Measurements from ENCODE around the gene PRDX2.

PRDX2 gene

DNA sequence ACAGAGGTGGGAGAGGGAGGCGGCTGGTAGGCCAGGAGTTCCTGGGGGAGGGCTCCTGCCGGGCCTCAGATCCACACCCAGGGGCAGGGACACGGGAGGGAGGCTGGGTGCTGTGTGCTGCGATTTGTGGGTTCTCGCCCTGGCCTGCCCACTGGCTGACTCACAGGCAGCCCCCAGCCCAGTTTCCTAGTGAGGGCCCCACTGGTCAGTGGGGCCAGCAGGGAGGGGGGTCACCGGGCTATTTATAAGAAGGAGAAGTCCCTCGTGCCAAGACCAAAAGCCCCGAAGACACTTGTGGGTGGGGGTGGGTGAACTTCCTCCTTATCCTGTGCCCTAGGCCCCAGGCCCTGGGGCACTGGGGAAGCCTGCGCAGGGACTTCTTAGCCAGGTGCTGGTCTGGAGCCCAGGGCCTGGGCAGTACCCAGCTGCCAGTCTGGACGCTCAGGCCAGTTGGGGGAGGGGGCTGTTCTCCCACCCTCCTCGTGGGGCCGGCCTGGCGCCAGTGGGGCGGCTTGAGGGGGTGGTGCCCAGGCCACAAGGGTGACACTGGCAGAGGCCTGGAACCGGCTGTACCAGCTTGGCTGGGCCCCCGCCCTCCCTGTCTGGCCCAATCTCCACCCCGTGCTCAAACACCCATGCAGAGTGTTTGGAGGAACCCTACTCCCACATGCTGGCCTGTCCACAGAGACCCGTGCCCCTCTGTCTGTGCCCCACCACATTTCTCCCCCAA is 15.3 kb downstream of the PRDX2 start:
- intact Hi-C loops (cut with DNase I) = no loop called here
- DNase-seq = peak in 37 of 42 donors; percentile 27 to 79 (median 54)

DNA sequence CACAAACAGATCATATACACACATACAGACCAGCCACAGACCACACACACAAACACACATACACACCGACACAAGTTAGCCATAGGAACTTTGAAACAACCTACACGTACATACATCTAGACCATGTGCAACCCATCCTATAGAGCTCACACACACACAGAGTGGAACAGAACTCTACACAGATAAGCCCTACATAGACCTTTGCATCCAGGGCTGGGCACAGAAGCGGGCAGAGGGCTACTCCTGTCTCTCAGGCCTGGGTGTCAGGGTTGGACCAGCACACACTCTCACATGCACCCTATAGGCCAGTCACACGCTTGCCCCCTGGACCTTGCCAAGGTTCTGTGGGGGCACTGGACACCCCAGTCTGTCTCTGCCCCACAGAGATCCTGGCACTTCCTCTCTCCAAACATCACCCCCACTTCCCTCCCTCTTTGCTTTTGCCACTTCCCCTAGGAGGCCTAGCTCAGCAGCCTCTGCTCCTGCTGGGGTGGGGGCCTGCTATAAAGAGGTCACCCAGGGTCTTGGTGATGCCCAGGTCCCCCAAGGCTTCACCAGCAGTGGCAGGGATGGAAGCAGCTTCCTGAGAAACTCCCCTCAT is 16.1 kb downstream of the PRDX2 start:
- DNase-seq = peak in 9 of 42 donors; percentile 27 to 54 (median 44)
- intact Hi-C loops (cut with DNase I) = no loop called here

DNA sequence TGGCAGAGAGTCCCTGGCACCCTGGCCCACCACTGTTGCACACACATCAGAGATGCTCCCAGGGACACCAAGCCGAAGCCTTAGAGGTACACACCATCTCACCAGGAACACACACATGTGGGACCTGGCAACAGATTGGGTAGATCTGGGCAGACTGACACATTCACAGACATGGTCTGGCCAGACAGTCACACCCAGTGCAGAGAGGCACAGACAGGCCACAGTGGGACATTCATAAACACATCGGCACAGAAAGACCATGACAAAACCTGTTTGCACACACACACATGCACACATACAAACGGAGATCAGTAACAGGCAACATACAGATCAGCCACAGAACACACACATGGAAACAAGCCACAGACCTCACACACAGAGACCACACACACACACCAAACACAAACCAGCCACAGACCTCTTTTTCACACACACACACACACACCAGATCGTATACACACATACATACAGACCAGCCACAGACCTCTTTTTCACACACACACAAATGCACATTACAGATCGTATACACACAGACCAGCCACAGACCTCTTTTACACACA is 16.6 kb downstream of the PRDX2 start:
- intact Hi-C loops (cut with DNase I) = no loop called here
- no peak for DNase-seq

DNA sequence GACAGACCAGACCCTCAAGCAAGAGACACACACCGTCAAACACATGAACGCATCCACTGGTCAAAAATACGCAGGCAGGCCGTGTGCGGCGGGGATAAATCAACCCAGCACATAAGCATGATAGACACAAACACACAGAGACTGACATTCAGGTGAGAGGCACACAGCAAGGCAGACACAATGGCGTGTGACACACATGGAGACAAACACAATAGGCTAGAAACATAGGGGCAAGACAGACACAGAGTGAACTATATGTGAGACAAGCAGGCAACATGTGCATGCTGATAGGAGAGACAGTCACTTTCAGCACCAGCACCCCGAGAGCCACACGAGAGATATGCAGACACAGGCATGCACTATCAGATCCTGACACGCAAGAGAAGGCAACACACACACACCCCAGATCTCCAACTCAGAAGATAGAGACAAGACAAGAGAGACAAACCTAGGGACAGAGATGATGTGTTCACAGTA is 17.2 kb downstream of the PRDX2 start:
- no peak for DNase-seq
- intact Hi-C loops (cut with DNase I) = no loop called here

DNA sequence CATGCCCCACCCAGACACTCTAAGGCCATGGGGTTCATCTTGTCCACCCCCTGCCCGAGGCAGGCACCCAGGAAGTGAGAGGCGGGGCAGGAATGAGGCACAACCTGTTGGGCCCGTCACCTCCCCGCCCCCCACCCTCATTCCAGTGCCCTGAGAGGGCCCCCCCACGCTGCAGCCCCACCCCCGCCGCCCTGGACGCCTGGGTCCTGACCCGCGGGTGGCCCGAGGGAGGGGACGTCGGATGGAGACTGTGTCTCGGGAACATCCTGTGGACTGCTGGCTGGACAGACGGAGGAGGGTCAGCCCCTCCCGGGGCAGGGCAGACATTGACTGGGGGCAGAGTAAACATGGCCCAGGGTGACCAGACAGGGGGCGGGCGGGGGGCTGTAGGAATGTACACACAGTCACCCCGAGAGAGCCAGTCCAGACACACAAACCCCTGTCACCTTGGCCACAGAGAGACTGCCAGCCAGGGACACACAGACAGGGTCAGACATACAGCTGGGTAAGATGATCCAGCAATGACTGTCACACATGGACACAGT is 17.7 kb downstream of the PRDX2 start:
- intact Hi-C loops (cut with DNase I) = no loop called here
- peak in 1 of 42 donors; percentile 23 for DNase-seq

DNA sequence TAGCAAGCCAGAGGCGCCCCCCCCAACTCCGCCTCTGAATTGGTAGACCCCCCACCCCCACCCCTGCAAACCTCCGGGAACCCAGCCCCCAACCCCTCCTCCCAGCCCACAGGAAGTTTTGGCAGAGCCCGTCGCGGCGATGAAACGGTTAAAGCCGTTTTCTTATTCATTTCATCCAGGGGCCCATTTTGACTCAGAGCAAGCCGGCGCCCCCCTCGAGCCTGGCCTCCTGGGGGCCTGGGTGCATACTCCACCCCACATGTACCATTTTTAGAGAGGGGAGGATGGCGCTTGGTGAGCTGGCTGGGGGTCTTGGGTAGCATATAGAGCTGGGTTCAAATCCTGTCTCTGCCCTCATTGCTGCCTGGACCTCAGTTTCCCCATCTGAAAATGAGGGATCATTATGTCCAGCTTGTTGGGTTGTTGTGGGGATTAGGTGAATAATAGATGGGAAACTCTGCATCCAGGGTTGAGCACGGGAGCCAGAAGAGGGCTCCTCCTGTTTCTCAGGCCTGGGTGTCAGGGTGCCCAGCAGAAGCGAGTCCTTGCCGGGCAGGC is 18.2 kb downstream of the PRDX2 start:
- no peak for DNase-seq

DNA sequence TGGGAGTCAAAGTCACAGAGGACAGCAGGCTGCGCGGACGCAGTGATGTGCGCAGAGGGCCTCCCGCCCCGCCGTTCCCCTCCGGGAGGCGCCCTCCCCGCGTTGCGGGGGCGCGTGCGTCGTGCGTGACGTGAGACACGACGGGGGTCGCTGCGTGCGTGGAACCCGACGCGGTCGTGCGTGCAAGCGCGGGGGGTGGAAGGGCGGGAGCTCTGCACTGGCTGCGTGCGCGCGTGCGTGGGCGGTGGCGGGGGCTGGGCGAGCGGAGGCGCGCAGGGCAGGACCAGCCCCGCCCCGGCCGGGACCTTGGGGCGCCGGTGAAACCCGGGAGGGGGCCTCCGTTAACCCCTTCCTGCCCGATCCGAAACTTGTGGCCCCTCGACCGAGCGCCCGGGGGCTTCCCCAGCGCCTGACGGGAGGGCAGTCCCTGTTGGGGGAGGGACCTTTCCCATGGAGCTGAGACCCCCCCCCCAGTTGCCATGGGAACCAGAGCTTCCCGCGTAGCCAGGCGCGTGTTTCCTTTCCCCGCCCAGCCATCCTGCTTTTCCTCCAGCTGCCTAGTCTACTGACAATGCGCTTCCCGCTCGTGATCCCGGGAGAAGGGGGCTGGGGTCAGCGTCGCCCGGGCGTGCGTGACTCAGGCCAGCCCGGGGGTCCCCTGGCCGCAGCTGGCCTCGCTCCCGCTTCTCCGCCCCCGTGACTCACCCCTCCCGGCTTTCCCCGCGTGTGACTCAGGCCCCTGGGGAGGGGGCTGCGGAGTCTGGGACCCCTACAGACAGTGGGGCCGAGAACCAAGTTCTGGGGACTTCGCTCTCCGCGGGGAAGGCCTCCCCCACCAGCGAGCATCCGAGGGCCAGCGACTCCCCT is 18.9 kb downstream of the PRDX2 start:
- intact Hi-C loops (cut with DNase I) = no loop called here
- DNase-seq = peak; percentile 77 to 99 (median 95)

More for the DNA sequence above, 18.2 kb downstream of the PRDX2 start:
- intact Hi-C loops (cut with DNase I) = no loop called here

DNA sequence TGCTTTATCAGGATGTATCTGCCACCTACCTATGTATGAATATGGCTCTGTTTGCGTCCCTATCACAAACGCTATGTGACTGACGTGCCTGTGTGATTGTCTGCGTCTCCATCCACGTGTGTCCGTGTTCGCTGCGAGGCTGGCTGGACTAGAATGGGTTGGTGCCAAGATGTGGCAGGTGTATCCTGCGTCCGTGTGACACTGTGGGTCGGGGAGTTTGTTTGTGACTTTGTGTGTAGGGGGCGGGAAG is 19.5 kb downstream of the PRDX2 start:
- no peak for DNase-seq
- intact Hi-C loops (cut with DNase I) = no loop called here

DNA sequence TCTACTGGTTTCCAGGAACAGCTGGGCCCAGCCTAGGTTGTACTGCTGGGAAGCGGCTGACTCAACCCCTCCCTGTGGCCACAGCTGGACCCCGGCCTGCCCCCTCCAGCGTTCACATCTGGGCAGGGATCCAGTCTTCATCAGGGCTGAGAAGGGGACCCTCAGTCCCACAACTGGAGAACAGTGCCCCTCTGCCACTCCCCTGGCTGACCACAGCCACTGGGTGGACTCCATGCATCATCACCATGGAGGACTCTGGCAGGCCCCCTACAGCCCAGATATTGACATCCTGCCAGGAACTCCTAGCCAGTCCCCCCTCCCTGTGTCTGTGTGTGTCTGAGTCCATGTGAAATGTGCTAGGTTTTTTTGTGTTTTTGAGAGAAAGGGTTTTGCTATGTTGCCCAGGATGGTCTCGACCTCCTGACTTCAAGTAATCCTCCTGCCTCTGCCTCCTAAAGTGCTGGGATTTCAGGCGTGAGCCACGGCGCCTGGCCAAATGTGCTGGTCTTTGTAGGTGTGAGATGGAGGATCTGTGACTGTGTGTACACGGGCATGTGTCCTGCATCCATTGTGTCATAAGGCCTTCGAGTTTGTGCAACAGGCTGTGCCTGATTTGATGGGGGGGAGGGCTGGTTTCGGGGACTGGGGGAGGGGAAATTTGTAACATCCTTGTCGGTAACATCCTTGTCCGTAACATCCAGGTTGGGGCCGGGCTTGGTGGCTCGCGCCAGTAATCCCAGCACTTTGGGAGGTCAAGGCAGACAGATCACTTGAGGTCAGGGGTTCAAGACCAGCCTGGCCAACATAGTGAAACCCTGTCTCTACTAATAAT is 22.2 kb downstream of the PRDX2 start:
- intact Hi-C loops (cut with DNase I) = no loop called here
- DNase-seq = peak in 9 of 42 donors; percentile 9 to 69 (median 41)

DNA sequence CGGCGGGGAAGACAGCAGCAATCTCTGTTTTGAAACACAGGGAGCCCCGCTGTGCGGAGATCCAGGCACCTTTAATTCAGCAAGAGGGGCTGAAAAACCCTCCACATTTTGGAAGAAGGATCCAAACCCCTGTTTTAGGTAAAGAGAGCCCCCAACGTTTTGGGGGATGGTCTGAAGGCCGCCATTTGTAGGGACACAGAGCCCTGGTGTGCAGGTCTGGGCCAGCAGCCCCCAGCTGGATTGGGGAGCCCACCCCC is 22.8 kb downstream of the PRDX2 start:
- intact Hi-C loops (cut with DNase I) = no loop called here

DNA sequence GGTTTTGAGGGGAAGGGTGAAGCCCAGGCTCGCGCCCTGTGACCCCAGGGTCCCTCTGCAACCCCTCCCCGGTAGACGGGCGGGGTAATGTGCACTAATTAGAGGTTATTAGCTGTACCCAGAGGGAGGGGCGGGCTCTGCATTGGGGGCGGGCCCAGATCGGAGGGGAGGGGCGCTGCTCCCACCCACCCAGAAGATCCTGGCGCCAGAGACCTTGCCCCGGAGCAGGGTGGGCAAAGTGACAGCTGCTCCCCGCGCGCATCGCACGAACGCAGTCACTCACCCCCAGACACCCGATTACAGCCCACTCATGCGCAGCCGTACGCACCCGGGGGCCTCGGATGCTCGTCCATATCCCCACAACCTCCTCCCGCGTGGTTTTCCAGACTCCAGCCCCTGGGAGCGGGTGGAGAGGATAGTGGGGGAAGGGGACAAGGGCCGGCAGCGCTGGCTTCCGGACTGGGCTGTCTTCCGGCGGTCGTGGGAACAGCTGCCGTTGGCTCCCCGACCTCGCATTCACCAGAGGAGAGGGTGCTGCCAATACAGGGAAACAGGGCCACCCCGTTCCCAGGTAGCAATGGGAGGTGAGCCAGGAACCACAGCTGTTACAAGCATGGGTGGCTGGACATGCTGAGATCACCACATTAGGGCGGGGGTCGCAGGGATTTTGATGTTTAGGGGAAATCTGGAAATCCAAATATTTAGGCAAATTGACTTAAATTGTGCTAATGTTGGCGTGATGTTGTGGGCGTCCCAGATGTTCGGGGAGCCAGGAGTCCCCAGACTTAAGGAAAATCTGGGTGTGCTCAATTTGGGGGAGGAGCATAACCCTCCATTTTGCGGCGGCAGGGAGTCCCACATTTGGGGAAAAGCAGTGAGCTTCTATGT is 23.3 kb downstream of the PRDX2 start:
- DNase-seq = peak in 38 of 42 donors; percentile 40 to 79 (median 62)
- intact Hi-C loops (cut with DNase I) = no loop called here

More for the DNA sequence above, 22.8 kb downstream of the PRDX2 start:
- DNase-seq = no peak

DNA sequence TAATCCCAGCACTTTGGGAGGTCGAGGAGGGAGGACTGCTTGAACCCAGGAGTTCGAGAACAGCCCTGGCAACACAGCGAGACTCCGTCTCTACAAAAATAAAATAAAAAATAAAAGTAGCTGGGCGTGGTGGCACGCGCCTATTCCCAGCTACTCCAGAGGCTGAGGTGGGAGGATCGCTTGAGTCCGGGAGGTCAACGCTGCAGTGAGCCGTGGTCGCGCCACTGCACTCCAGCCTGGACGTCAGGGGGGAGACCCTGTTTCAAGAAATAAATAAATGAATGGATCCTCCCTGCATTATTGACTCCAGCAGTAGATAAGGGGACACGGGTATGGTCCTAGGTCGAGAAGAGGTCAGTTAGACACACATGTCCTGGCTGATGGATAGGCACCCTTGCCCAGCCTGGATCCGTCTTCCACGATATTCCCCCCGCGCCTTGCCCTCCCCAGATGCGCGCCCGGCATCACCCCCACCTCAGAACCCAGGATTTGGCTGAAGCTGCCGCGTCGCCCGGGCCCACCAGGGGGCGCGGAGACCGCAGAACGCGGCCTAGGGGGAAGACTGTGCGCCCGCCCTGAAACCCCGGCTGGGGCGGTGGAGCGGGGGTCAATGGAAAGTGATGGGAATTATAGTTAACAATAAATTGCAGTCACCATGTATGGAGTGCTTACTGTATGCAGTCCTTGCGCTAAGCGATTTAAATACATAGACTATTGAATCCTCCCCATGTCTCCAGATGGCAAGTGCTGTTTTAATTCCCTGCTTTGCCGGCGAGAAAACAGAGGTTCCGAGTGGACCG is 24.2 kb downstream of the PRDX2 start:
- intact Hi-C loops (cut with DNase I) = loop anchor here (2.0 kb wide), 1 partner anchor 19 kb away; no protein-coding TSS in a partner anchor
- DNase-seq = peak; percentile 58 to 93 (median 86)

DNA sequence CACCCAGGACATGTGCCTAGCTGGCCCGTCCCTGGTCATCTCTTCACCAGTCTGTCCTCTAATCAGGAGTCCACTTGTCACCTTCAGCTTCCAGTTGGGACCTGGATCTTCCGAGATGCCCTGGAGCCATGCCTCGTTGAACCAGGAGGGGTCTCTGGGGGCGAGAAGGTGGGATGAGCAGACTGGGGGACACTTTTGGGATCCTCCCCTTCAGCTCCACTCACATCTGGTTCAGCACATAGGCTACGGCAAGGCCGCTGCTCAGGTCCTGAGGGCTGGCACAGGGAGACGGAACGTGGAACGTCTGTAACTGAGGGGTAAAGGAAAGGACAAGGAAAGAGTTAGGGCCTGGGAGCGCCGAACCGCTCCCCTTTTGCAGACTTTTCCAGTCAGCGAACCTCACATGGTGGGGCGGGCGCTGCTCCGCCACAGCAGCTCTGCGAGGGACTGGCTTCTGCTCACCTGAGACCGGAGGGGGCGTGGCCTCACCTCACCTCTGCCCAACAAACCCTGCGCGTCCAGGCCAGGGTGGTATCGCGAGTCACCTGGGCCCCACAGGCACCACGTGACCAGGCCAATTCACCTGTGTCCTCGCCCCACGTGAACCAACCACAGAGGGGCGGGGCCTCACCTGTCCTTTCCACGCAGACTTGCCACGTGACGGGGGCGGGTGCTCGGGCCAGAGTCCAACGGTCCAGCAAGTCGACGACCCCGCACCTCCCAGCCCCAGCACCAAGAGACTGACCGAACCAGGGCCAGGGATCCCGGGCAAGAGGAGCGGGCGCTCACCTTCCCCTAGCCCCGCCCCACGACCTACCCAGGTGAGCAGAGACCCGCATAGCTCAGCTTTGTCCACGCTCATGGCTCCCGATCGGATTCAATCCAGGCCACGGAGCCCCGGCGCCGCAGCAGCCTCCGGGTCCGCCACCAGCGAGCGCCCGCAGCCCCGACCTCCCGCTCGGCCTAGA is 26.7 kb downstream of the PRDX2 start, which contains the start of gene HOOK2:
Gene HOOK2 (minus strand): TSS at position 965 of the 968 bp plus-strand sequence. CDS start 103 bp downstream, at position 862.
- peak in 33 of 42 donors; percentile 25 to 79 (median 60) for DNase-seq
- intact Hi-C loops (cut with DNase I) = no loop called here

DNA sequence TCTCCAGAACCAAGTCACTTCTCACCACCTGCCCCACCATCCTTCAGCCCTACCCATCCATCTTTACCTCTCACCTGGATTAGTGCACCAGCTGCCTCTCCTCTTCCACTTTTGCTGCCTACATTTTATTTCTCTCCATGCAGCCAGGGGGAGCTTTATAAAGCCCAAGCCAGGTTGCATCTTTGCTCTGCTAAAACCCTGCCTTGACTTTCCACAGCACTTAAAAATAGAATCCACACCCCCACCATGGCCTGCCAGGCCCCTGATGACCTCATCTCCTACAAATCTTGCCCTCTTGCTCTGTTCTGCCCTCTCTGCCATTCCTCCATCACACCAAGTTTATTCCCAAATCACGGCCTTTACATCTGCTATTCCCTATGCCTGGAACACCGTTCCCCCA is 28.0 kb downstream of the PRDX2 start:
- intact Hi-C loops (cut with DNase I) = no loop called here
- no peak for DNase-seq

DNA sequence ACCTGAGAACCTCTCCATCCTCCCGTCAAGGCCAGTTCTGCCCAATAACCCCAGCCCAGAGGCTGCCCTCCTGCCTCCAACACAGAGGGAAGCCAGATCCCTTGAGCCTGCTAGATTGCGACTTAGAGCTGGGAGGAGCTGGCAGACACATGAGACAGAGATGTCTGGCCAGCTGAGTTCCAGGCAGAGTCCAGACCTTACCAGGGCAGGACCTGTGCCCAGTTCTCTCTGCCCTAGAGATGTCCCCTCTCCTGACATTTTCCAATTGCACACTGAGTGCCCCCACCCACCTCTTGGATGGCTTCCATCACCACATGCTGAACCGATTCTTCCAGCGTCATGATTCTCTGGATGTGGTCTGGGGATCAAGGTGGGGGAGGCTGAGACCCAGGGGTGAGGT is 29.3 kb downstream of the PRDX2 start:
- intact Hi-C loops (cut with DNase I) = no loop called here
- no peak for DNase-seq
